Middle frontal gyrus (tissue), 1 donor: Measurements from ENCODE around the gene WDR5.

Source experiments
- DNase-seq: peaks from one replicate; pipeline ENCODE4 v3.0.0-alpha.2; 2015; ENCODE audit warnings: low spot score; ENCODE audit errors: extremely low spot score

The WDR5 gene

DNA sequence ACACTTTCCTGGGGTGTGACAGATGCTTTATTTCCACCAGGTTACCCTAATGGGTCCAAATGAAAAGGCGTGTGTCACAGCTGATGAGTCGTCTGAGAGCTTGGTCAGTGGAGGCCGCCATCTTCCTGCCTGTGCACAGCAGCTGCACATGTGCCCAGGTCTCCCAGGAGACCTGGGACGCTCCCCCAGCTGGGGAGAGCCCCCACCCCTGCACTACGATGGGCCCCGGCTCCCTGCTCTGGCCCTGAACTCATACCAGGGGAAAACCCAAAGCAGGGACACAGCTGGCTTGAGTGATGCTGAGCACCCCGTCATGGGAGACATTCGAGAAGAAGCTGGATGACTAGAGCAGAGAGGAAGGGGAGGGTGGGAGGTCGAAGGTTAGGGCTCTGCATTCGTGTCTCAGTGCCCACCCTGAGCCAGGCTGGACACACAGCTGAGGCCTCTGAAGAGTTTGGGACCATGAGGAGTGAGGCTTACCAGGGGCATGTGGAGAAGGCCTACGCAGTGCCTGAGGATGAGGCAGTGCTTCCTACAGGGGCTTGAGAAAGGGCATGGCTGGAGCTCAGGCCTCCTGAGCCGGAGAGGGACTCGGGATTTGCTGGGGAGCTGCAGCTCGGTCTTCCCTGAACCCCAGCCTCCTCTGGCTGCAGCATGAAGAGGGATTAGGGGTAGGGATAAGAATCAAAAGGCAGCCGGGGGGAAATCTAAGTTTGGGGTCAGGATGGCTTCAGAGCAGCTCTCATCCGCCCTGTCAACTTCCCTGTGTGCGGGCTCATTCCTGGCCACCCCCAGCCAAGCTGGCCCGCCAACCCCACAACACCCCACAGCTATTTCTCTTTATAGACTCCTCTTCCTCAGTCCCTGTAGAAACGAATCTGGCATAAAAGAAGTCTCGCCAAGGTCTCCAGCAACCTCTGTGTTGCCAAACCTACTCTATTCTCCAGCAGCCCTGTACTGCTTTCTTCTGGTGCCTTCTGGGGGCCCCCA, 70.7 kb downstream of the WDR5 start:
- no peak for DNase-seq

DNA sequence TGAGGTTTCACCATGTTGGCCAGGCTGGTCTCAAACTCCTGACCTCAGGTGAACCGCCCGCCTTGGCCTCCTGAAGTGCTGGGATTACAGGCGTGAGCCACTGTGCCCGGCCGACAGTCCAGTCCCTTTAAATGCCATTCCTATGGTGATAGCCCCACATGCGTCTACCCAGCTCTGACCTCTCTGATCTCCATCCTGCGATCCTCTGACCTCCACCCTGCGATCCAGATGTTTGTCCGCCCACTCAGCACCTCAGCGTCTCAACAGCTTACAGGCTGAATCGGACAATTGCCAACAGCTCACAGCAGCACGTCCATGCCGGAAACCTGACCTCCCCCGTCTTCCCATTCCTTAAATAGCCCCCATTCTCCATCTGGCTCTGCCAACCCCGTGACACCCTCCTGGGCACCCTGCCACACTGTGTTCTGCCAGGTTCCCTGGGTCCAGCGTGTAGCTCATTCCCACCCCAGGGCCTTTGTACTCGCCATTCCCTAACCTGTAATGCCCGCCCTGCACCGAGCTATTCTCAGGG, 72.5 kb downstream of the WDR5 start:
- DNase-seq: no peak

DNA sequence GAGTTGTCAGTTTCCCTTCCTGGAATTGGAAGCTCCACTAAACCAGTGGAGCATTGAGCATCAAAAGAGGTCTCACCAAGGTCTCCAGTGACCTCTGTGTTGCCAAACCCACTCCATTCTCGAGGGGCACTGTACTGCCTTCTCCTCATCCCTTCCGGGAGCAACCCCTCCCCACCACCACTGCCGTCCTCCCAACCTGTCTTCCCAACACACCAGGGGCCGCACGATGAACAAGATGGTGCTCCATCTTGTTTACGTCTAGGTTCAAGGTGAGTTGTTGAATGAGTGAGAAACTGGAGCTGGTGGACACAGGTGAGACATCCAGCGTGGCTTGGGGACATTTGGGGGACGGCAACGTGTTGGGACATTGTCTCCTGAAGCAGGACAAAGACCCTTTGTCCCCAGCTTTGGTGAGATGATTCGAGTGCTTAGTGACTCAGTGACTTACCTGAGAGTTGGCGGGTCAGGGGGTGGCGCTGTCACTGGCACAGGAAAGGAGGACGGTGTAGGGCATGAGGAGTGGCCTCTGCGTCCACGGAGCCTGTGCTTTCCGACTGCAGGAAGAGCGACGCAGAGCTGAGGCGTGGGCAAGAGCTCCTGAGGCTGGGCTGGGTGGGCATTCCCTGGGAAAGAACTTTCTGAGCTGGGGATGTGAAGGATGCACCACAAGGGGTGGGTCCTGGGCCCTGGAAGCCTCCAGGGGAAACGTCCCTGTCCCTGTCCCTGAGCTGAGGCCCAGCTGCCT, 73.3 kb downstream of the WDR5 start:
- no peak for DNase-seq
